CD4-positive, alpha-beta T cell treated with Interferon alpha-2 for 1 hour (primary cell): Measurements from ENCODE around the gene MACROD2.

ENCODE experiments used
- DNase-seq, 2 donors: peaks; one replicate each; pipeline ENCODE4 v3.0.0-alpha.2; 2020 to 2022

MACROD2 gene

GRCh38 chr20:14064333-14064732 is 69.0 kb downstream of the MACROD2 start:
- no peak for DNase-seq

GRCh38 chr20:14064921-14065320 is 69.6 kb downstream of the MACROD2 start:
- no peak for DNase-seq

- DNase-seq, result no peak
Observed at GRCh38 chr20:14065774-14066173, 70.5 kb downstream of the MACROD2 start.

GRCh38 chr20:14067603-14068002 is 72.3 kb downstream of the MACROD2 start:
- no peak for DNase-seq

GRCh38 chr20:14069796-14070195 is 74.5 kb downstream of the MACROD2 start:
- DNase-seq, result no peak

GRCh38 chr20:14093652-14094051 is 98.3 kb downstream of the MACROD2 start:
- DNase-seq, result no peak

GRCh38 chr20:14098261-14098660 is 102.9 kb downstream of the MACROD2 start:
- no peak for DNase-seq

- DNase-seq, result no peak
Observed at GRCh38 chr20:14113416-14113815, 118.1 kb downstream of the MACROD2 start.

- DNase-seq, result no peak
Observed at GRCh38 chr20:14114065-14114704, 118.9 kb downstream of the MACROD2 start.

- no peak for DNase-seq
Observed at GRCh38 chr20:14116037-14116436, 120.7 kb downstream of the MACROD2 start.

- no peak for DNase-seq
Observed at GRCh38 chr20:14117768-14118167, 122.5 kb downstream of the MACROD2 start.

GRCh38 chr20:14126856-14127255 is 131.5 kb downstream of the MACROD2 start:
- no peak for DNase-seq

- no peak for DNase-seq
Observed at GRCh38 chr20:14127514-14128223, 132.4 kb downstream of the MACROD2 start.

- DNase-seq, result no peak
Observed at GRCh38 chr20:14134004-14134403, 138.7 kb downstream of the MACROD2 start.

- no peak for DNase-seq
Observed at GRCh38 chr20:14142171-14142570, 146.9 kb downstream of the MACROD2 start.

GRCh38 chr20:14142964-14143627 is 147.8 kb downstream of the MACROD2 start:
- DNase-seq, result no peak

GRCh38 chr20:14148042-14148441 is 152.7 kb downstream of the MACROD2 start:
- no peak for DNase-seq

- no peak for DNase-seq
Observed at GRCh38 chr20:14155361-14155760, 160.0 kb downstream of the MACROD2 start.

- no peak for DNase-seq
Observed at GRCh38 chr20:14178528-14178927, 183.2 kb downstream of the MACROD2 start.

GRCh38 chr20:14178952-14179351 is 183.6 kb downstream of the MACROD2 start:
- no peak for DNase-seq

GRCh38 chr20:14189794-14190402 is 194.6 kb downstream of the MACROD2 start:
- no peak for DNase-seq

- DNase-seq, result no peak
Observed at GRCh38 chr20:14191559-14191958, 196.2 kb downstream of the MACROD2 start.

- no peak for DNase-seq
Observed at GRCh38 chr20:14193443-14193842, 198.1 kb downstream of the MACROD2 start.

GRCh38 chr20:14193885-14194284 is 198.6 kb downstream of the MACROD2 start:
- DNase-seq, result no peak
